ENCODE results near the gene CPLX3.

DNA sequence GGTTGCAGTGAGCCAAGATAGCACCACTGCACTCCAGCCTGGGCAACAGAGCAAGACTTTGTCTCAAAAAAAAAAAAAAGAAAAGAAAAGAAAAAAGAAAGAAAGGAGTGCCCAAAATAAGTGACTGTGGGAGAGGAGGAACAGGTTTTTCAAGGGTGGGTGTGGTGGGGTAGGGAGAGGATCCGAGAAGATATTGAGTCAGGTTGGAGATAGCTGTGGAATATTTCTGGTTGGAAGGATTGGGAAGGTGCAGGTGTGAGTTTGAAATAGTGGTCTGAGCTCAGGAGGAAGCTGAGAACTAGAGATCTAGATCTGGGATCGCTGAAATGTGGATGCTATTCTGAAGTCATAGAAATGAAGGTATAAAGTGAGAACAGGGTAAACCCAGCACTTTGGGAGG is 38.9 kb downstream of the CPLX3 start:
- TF ChIP-seq POLR2AphosphoS5 (IDR thresholded peaks at IDR 0.05) (no peak), EP300 (IDR thresholded peaks at IDR 0.05) (no peak)
- TF ChIP-seq, protein P1, sequence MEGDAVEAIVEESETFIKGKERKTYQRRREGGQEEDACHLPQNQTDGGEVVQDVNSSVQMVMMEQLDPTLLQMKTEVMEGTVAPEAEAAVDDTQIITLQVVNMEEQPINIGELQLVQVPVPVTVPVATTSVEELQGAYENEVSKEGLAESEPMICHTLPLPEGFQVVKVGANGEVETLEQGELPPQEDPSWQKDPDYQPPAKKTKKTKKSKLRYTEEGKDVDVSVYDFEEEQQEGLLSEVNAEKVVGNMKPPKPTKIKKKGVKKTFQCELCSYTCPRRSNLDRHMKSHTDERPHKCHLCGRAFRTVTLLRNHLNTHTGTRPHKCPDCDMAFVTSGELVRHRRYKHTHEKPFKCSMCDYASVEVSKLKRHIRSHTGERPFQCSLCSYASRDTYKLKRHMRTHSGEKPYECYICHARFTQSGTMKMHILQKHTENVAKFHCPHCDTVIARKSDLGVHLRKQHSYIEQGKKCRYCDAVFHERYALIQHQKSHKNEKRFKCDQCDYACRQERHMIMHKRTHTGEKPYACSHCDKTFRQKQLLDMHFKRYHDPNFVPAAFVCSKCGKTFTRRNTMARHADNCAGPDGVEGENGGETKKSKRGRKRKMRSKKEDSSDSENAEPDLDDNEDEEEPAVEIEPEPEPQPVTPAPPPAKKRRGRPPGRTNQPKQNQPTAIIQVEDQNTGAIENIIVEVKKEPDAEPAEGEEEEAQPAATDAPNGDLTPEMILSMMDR (IDR thresholded peaks at IDR 0.05): no peak
